HepG2 (cell line): Measurements from ENCODE around the gene MPI. TPM values are rescaled to one million over a fixed set of nuclear protein-coding genes. Genes with fewer than 3 reads are reported as not detected.
A peak's percentile ranks its signal among the peaks of the same experiment; 100 is the strongest.

Experiments used
- BATF2 ChIP-seq: sonication (generic); formaldehyde crosslinking; IDR thresholded peaks from 2 replicates; pipeline ENCODE4 v1.8.0; 2022; ENCODE audit warnings: mild to moderate bottlenecking, missing genetic modification reagents, moderate library complexity
- CREM ChIP-seq, 2 experiments: sonication (generic) in 1 of 2; formaldehyde crosslinking in 1 of 2; IDR thresholded peaks; 2 replicates each; pipeline versions ENCODE4 v1.4.0 to v1.6.1; 2016 to 2020; ENCODE audit warnings: antibody characterized with exemption in 1 of 2, mild to moderate bottlenecking in 1 of 2, missing genetic modification reagents in 1 of 2
- HMGA1 ChIP-seq: sonication (generic); formaldehyde crosslinking; conservative IDR thresholded peaks from 2 replicates; pipeline ENCODE4 v1.4.0; 2020; ENCODE audit warnings: missing genetic modification reagents
- MYNN ChIP-seq: sonication (generic); formaldehyde crosslinking; IDR thresholded peaks from 2 replicates; pipeline ENCODE4 v1.4.0; 2020; ENCODE audit warnings: mild to moderate bottlenecking, low read depth, missing genetic modification reagents
- PLRG1 ChIP-seq: fragments of 450-650 bp; conservative IDR thresholded peaks from 2 replicates; pipeline ENCODE4 v1.6.1; 2016
- SALL1 ChIP-seq: sonication (generic); formaldehyde crosslinking; IDR thresholded peaks from 2 replicates; pipeline ENCODE4 v1.8.0; 2022; ENCODE audit warnings: mild to moderate bottlenecking, missing genetic modification reagents
- SAP130 ChIP-seq: IDR thresholded peaks from 2 replicates; pipeline ENCODE4 v1.6.1; 2016; ENCODE audit warnings: low read depth
- SOX13 ChIP-seq, 3 experiments: fragments of 450-650 bp in 1 of 3; sonication (generic) in 1 of 3; formaldehyde crosslinking in 1 of 3; IDR thresholded peaks in 2 of 3; conservative IDR thresholded peaks in 1 of 3; 2 replicates each; pipeline versions ENCODE4 v1.5.0 to v1.6.1; 2016 to 2020; ENCODE audit warnings: antibody characterized with exemption in 1 of 3, mild to moderate bottlenecking in 1 of 3, missing compliant biosample characterization in 1 of 3, missing genetic modification reagents in 1 of 3, moderate library complexity in 1 of 3
- U2AF1 ChIP-seq: fragments of 200-400 bp; formaldehyde crosslinking; optimal IDR thresholded peaks from 2 replicates; pipeline ENCODE3; 2017; ENCODE audit warnings: mild to moderate bottlenecking, low read depth, low read length
- ZBTB1 ChIP-seq: sonication (generic); formaldehyde crosslinking; IDR thresholded peaks from 2 replicates; pipeline ENCODE4 v1.4.0; 2020; ENCODE audit warnings: missing genetic modification reagents, borderline replicate concordance
- ZHX2 ChIP-seq, 2 experiments: sonication (generic) in 1 of 2; formaldehyde crosslinking in 1 of 2; IDR thresholded peaks; 2 replicates each; pipeline versions ENCODE4 v1.6.1 to v1.9.0; 2014 to 2022; ENCODE audit warnings: antibody characterized with exemption in 1 of 2, borderline replicate concordance in 1 of 2, inconsistent platforms in 1 of 2, low read depth in 1 of 2, missing genetic modification reagents in 1 of 2
- ZNF574 ChIP-seq: sonication (generic); formaldehyde crosslinking; IDR thresholded peaks from 2 replicates; pipeline ENCODE4 v1.4.0; 2020; ENCODE audit warnings: missing genetic modification reagents
- ZNF597 ChIP-seq: sonication (generic); formaldehyde crosslinking; IDR thresholded peaks from 2 replicates; pipeline ENCODE4 v1.5.0; 2020; ENCODE audit warnings: missing genetic modification reagents
- ZNF770 ChIP-seq: sonication (generic); formaldehyde crosslinking; IDR thresholded peaks from 2 replicates; pipeline ENCODE4 v1.5.0; 2020; ENCODE audit warnings: mild to moderate bottlenecking, missing genetic modification reagents
- polyA plus RNA-seq, 8 experiments: library from polyadenylated mRNA; depleted of rRNA in 3 of 8; stranded (reverse) in 7 of 8; unstranded in 1 of 8; fragments of >200 nt; fragmentation: Illumina TruSeq in 4 of 8; extraction: Trizol in 4 of 8; gene quantifications; 2 replicates each; pipeline versions ENCODE4 v1.2.1 to v1.2.3, GENCODE V29; 2011 to 2016; ENCODE audit warnings: low read depth in 4 of 8, missing spikeins in 1 of 8, mixed read lengths in 1 of 8; ENCODE audit not compliant: insufficient read depth in 1 of 8
- total RNA-seq, 5 experiments: library from RNA; depleted of rRNA; stranded (reverse); fragments of >200 nt; fragmentation: Illumina TruSeq; extraction: Trizol; gene quantifications; 2 replicates each; pipeline ENCODE4 v1.2.3, GENCODE V29; 2016; ENCODE audit warnings: low read depth in 1 of 5

Gene MPI
- total and polyA plus RNA-seq, 2 of the 13 experiments (the other 11 are each of a cell fraction or from before 2014, with no cell fraction given), result 36.9 to 63.5 TPM

- TF ChIP-seq ZHX2 (IDR thresholded peaks at IDR 0.05; ENCODE audit: low read depth) (peak; percentile 25; the same call in 1 of the 2 replicates), ZHX2 (CRISPR knock-in tag; IDR thresholded peaks at IDR 0.05; ENCODE audit: borderline replicate concordance) (no peak), HMGA1 (CRISPR knock-in tag) (no peak), ZNF597 (CRISPR knock-in tag) (no peak), BATF2 (CRISPR knock-in tag) (no peak; the same call in 1 of the 2 replicates), ZBTB1 (no peak), SAP130 (CRISPR knock-in tag) (peak; percentile 80), SOX13 (IDR thresholded peaks at IDR 0.05) (no peak), SOX13 (CRISPR knock-in tag; conservative IDR thresholded peaks at IDR 0.05 in 1 of 2, IDR thresholded peaks at IDR 0.05 in 1 of 2) (peak in 1 of 2 experiments; percentile 20; a peak in 1 of 4 replicates), U2AF1 (no peak), ZNF770 (no peak), SALL1 (CRISPR knock-in tag) (peak; percentile 27; the same call in 1 of the 2 replicates), CREM (IDR thresholded peaks at IDR 0.05) (no peak), CREM (CRISPR knock-in tag; IDR thresholded peaks at IDR 0.05) (no peak), MYNN (CRISPR knock-in tag) (no peak), PLRG1 (no peak), ZNF574 (peak; percentile 58)
Measured at GRCh38 chr15:74906450-74907162, 16.8 kb downstream of the MPI start, which contains the start of gene FAM219B (continued).
